Measurements from ENCODE around the gene ENTR1.

Gene ENTR1

DNA sequence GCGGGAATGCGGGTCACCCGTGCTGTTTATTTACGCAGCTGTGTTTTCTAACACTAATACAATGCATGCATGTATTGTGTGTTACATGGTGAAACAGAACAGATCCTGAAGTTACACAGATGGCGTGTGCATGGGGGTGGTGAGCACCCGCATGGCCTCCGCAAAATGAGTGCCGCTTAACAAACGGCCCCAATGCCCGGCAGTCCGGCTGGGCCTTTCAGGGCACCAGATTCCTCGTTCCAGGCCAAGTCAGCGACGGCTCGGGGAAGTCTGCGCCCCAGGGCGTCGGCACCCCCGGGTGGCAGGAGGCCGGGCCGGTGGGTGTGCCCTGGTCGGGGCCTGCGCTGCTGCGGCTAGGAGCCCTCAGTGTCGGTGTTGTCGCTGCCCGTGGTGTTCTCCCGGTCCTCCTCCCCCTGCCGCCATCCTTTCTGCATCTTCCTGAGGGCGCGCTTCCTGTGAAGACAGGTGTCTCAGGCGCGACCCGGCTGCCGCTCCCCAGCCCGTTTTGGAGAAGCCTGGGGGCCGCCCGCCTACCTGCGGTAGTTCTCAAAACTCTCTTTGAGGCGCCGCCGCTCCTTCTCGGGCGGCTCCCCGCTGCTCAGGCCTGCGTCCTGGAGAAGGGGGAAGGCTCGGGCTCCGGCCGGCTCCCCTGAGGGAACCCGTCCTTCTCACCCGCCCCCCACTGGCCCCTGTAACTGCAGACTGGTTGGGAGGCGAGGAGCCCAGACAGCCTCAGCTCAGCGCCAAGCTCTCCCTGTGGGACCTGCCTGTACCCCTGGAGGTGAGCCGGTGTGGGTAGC lies 46.3 kb downstream of the ENTR1 start:
- peak overlapping the region; percentile 24 for H3K4me3 ChIP-seq (ENCODE audit: low read length)
- no peak for DNase-seq (ENCODE audit: low read depth)
- TF ChIP-seq, protein P1, sequence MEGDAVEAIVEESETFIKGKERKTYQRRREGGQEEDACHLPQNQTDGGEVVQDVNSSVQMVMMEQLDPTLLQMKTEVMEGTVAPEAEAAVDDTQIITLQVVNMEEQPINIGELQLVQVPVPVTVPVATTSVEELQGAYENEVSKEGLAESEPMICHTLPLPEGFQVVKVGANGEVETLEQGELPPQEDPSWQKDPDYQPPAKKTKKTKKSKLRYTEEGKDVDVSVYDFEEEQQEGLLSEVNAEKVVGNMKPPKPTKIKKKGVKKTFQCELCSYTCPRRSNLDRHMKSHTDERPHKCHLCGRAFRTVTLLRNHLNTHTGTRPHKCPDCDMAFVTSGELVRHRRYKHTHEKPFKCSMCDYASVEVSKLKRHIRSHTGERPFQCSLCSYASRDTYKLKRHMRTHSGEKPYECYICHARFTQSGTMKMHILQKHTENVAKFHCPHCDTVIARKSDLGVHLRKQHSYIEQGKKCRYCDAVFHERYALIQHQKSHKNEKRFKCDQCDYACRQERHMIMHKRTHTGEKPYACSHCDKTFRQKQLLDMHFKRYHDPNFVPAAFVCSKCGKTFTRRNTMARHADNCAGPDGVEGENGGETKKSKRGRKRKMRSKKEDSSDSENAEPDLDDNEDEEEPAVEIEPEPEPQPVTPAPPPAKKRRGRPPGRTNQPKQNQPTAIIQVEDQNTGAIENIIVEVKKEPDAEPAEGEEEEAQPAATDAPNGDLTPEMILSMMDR (conservative IDR thresholded peaks at IDR 0.05; ENCODE audit: low read length), result no peak

DNA sequence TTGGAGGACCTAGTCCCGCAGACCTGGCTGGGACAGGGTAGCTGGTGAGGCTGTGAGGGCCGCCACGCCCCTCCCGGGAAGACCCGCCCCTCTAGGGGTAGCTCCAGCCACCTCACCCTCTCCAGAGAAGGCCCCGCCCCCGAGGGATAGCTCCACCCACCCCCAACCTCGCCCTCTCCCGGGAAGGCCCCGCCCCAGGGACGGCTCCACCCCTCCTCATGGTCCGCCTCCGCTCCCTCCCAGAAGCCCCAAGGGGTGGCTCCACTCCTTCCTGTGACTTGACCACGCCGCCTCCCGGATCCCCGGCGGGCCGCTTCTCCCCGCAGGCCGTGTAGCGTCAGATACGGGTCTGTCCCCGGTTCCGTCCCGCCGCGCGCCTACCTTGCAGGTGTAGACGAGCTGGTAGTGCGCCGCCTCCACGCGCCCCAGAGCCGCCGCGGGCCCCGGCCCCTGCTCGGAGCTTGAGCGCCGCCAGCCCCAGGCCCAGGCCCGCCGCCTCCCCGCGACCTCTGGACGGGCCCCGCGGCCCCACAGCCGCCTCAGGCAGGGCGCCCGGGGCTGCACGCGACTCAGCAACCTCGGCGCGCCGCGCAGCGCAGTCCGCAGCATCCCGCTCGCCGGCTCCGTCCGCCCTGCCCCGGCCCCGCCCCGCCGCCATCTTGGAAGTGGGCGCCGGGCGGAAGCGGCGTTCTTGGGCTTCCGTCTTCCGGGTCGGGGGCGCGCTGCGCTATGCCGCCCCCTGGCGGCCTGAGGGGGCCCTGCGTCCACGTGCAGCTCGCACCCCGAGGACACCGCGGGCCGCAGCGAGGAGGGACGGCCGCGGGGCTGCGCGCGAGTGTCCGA lies 47.1 kb downstream of the ENTR1 start, which contains the start of gene DNLZ:
TSS of gene DNLZ (minus strand) at position 639 of the 843 bp plus-strand sequence. CDS start at position 609, 30 bp downstream.
- TF ChIP-seq, protein P1 (conservative IDR thresholded peaks at IDR 0.05; ENCODE audit: low read length), result peak; percentile 58
- peak; percentile 93 for DNase-seq (ENCODE audit: low read depth)

DNA sequence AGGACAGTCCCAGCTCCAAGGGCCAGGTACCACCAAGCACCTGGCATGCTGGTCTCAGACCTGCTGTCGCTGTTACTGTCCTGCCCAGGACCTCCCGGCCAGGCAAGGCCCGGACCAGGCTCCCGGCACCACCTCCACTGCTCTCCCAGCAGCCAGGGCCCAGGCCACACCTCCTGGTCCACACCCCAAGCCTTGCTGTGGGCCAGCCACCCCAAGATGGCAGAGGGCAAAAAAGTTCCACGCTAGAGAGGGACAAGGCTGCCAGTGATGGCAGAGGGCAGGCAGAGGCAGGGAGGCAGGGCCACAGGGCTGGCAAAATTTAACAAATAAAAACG lies 48.0 kb downstream of the ENTR1 start:
- TF ChIP-seq, protein P1 (conservative IDR thresholded peaks at IDR 0.05; ENCODE audit: low read length), result no peak
- H3K4me3 ChIP-seq (ENCODE audit: low read length), result peak overlapping the region; percentile 40
- DNase-seq (ENCODE audit: low read depth), result peak; percentile 18

More for the DNA sequence above, 47.1 kb downstream of the ENTR1 start, which contains the start of gene DNLZ:
- peak within 1 kb of the TSS; percentile 70 for H3K4me3 ChIP-seq (ENCODE audit: low read length)

DNA sequence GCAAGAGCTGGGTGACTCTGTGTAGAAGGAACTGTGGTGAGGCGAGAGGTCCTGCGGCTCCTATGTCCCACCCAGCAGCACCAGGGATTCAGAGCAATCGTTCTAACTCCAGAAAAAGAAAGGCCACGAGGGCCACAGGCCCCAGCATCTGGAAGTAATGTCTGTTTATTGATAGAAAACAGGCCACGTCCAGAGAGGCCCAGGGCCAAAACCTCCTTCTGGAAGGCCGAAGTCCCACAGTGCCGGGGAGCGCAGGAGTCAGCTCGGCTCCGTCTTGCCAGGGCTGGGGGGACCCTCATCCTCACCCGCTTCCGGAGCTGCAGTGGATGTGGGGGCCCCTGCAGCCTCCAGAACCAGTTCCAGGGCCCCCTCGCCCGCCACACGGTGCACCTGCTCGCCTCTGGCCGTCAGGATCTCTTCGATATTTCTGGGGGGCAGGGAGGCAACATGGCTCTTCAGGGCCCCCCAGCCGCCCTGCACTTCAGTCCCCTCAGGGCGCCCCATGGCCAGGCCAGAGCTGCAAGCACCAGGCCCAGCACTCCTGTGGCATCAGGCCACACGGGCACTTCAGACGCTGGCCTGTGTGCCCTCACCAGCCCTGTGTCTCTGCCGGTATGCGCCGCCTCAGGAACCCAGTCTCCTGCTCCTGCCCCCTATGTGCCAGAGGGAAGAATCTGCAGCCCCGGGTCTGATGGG lies 48.5 kb downstream of the ENTR1 start:
- peak; percentile 58 for DNase-seq (ENCODE audit: low read depth)
- peak overlapping the region; percentile 40 for H3K4me3 ChIP-seq (ENCODE audit: low read length)
- TF ChIP-seq, protein P1 (conservative IDR thresholded peaks at IDR 0.05; ENCODE audit: low read length), result no peak; the same call in 1 of the 2 replicates

DNA sequence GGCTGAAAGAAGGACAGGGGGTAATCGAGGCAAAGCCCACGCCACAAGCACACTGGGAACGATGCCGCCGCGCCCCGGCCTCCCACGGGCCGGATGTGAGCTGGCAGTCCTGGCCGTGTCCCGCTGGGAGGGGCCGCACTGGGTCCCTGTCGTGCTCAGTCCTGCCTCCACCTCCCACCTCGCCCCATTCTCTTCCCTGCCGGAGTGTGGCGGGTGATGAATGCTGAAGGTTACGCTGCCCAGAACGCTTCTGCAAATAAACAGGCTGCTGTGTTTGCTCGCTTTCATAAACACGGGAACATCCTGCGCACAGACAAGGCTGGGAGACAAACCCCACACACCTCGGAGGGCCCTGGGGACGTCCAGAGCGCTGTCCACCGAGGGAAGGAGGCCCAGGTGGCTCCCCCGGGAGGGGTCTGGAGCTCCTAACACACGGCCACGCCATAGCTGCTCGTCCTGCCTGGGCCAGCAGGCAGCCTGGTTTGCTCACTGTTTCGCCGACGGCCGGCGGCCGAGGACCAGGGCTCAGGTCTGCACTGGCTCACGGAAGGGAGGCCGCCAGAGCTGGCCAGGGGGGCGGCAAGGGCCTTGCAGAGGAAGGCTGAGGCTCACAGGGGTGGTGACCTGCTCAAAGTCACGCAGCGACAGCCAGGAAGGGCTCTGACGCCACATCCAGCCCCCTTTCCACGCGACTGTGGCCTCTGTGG lies 49.2 kb downstream of the ENTR1 start:
- TF ChIP-seq, protein P1 (conservative IDR thresholded peaks at IDR 0.05; ENCODE audit: low read length), result no peak
- peak; percentile 47 for DNase-seq (ENCODE audit: low read depth)
- H3K4me3 ChIP-seq (ENCODE audit: low read length), result peak overlapping the region; percentile 15; the same call in 1 of the 2 replicates

All from AG10803 (cell line).